T47D (cell line): ENCODE results near the gene ANG.
A peak's percentile ranks its signal among the peaks of the same experiment; 100 is the strongest.
"Not testable (repeated sequence)": the region's sequence is repeated elsewhere in the genome, so short reads cannot be mapped to it uniquely, and the experiment has no call there.

ENCODE experiments used
- DNase-seq, 2 experiments: peaks; one replicate each; pipeline versions ENCODE4 v3.0.0 to v3.0.0-alpha.2; 2011 to 2012; ENCODE audit warnings: low read depth in 1 of 2, low spot score in 1 of 2
- JUND ChIP-seq: IDR thresholded peaks from 2 replicates; pipeline ENCODE4 v1.6.1; 2012; ENCODE audit warnings: low read depth
- in situ Hi-C: cut with HindIII; loops from 2 replicates; pipeline ENCODE4 v1.10.0; 2016; ENCODE audit warnings: low sequenced_read_pairs, low pct_unique_long_range_greater_than_20kb

Gene ANG

DNA sequence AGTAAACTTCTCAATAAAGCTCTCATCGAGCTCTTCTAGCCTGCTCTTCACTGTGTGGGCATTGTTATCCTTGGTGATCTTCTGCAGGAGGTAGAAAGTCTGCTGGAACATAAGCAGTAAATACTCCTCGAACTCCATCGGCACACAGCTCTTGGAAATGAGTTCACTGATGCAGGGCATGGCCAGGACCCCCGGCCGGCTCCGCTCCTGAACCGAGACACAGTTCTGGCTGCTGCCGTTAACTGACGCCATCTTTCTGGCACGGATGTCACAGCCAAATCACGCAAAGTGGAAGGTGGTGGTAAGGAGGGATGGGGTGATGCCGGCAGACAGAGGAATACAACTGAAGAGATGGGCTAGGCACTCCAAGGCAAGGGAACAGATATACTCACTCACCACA is 33.5 kb downstream of the ANG start:
- no peak for DNase-seq
- in situ Hi-C loops = no loop called here
- TF ChIP-seq JUND = no peak

DNA sequence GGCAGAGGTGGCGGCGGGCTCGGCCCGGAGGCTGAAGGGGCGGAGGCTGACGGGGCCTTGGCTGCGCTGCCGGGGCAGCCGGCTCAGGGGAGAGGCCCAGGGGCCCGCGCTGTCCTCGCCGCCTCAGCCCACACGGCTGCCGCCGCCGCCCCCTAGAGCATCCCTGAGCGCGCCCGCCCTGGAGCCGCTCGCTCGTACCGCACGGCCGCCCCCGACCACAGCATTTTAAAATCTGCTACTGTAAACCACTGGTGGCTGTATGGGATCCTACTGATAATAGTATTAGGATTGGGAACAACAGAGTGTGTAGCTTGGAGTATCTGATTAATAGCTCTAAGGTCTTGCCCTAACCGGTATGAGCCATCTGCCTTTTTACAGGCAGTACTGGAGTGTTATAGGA is 34.9 kb downstream of the ANG start:
- in situ Hi-C loops = no loop called here
- TF ChIP-seq JUND = no peak
- DNase-seq = no peak

DNA sequence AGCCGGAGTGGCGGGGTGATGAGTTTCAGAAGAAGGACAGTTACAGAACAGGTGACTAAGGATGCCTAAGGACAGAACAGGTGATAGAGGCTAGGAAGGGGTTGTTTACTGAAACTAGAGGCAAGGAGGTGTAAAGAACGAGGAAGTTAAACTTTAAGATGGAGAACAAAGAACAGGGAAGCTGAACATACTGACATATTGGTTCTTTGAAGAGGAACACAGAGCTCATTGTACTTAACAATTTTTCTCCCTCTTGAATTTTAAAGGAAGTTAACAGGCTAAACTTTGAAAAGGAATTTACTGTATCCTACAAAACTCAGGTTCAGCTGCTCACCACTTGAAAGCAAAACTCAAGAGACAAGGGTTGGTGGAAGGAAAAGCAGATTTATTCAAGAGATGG is 37.6 kb downstream of the ANG start:
- in situ Hi-C loops, DNase-seq: not testable (repeated sequence)

DNA sequence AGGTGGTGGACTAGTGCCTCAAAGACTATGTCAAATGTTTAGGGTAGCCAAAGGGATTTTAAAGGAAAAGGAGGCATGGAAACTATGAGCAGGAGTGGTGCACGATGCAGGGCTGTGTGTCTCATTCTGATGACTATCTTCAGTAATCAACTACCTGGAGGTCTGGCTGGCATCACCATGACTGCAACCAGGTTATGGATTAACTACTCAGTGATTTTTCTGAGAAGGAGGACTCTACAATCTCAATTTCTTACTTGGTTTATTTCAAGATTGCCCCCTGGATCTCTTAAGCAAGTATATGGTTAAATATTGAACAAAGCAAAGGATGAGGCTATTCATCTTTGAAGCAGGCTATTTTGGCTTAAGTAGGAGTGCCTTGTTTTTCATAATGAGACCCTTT is 38.0 kb downstream of the ANG start:
- no peak for DNase-seq
- in situ Hi-C loops = no loop called here
- no peak for TF ChIP-seq JUND

DNA sequence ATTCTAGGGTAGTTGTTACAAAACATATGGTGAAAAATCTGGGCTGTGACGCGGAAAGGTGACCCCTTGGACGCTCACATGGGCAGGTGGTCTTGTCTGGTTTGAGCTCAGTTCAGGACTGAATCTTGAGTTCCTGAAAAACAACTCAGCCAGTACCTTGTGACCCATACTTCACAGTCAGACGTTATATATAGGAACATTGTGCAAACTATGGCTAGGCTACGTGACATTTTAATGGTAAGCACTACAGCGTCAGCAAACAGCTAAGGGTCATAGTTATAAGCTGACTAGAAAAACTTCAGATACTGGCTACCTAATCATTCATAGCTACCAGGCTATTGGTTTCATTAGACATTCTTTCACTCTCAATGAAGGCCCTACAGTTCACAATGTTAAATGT is 42.3 kb downstream of the ANG start:
- in situ Hi-C loops = no loop called here
- DNase-seq = no peak
- no peak for TF ChIP-seq JUND

DNA sequence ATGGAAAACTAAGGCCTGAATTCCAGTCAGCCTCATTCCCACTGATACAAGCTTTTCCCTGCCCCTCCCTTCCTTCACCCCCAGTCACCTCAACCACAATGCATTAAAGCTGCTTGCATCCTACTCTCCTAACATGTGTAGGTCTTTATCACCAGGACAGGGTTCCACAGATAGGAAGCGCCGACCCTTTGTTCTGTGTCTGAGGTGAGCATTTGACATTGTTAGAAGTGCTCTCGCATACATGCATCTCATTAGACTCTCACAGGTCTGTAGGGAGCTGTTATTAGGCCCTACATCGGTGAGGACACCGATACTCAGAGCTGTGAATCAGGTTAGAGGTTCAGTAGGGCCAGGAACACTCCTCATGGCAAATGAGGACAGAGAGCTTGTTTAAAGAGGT is 43.9 kb downstream of the ANG start:
- DNase-seq = no peak
- in situ Hi-C loops = no loop called here
- no peak for TF ChIP-seq JUND

DNA sequence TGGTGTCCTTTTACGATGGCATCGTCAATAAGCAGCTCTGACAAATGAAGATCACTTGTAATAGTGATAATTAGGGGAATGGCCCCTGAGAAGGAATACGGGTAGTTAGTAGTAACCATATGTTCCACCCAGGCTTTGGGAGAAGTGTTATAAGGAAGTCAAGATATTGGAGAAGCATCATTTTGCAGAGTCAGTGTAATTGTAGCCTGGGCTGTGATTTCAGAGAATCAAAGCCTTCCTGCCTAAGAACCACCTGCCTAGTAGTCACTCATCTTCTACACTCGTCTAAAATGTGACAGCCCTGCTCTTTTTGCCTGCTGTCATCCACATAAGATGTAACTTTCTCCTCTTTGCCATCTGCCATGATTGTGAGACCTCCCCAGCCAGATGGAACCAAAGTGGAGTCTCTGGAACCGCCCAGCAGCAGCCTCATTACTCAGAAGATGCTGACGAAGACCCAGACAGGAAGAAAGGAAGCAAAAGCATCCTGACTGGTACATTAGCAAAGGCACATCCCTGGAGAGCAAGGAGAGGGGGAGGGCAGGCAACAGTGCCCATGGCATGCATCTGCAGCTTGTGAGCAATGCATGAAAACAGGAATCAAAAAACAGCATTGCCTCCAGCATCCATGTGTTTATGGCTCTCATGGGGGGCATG is 44.5 kb downstream of the ANG start:
- in situ Hi-C loops = no loop called here
- DNase-seq = no peak
- no peak for TF ChIP-seq JUND

DNA sequence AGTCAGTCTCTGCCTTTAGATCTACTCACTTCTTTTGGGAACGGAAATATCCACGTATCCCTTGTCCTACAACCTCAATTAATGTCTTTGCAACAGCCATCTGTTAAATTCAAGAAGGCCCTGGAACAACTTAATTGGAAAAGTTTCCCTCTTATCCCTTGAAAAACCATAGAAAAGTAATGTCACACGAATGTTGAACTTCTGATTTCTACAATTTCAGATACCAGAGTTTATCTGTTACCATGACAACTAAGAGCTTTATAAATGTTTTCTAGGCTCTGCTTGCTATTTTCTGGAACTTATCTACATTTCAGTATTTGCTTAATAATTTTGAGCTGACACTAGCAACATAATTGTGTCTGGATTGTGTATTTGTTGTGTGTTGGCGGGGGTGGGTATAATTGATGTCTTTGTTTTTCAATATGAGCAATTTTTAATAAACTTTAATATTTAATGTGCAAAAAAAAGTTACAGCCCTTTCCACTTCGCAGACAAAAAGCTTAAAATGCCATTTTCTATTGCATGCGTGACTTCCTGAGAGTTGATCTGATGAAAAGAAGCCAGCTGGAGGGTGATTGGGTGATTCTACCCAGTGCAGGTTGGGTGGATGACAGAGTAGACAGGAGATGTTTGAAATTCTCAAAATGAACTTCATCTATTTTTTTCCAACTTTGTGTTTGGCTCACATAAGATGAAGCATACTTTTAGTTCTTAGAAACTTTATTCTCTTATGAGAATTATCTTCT is 45.3 kb downstream of the ANG start:
- no peak for DNase-seq
- in situ Hi-C loops = no loop called here
- no peak for TF ChIP-seq JUND

DNA sequence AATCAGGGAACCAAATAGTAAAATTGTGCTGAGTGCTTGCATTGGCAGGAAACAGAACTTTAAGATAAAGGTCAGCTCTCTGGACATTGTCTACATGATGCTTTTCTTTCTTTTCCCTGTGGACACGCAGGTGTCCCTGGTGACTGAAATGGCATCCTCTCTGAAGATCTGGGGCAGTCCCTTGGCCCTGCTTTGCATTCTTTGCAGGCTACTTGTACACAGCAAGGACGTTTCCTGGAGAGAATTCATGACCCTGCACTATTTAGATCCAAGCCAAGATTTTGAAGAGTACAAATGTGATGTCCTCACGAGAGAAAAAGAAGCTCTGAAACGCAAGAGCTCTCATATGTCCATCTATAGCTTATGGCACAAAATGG is 45.9 kb downstream of the ANG start:
- in situ Hi-C loops = no loop called here
- no peak for TF ChIP-seq JUND

DNA sequence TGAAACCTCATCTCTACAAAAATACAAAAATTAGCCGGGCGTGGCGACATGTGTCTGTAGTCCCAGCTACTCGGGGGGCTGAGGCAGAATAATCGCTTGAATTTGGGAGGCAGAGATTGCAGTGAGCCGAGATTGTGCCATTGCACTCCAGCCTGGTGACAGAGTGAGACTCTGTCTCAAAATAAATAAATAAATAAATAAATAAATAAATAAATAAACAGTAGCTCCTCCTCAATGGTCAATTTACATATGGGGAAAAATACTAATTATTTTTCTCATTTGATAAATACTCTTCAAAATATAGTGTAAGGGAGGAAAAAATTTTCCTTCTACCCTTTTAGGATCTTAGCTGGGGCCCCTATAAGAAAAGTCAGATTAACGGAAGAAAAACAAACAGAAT is 49.7 kb downstream of the ANG start:
- in situ Hi-C loops, DNase-seq: not testable (repeated sequence)

More for the DNA sequence above, 45.9 kb downstream of the ANG start:
- no peak for DNase-seq

DNA sequence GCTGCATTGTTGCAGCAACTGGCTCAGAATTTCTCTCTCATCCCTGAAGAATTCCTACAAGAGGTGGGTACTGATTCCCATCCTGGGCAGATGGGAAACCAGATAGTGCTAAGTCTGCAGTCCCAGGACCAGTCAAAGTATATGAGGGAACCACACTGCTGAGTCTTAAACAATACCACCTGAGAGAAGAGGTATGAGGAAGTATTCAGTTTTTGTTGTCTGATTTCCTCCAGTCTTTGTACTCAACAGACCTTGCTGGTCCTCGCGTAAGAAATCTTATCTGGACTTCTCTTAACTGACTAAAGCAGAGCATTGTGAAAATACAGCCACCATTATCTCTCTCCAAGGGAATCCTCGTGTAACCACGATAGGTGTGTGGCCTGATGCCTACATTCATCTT is 53.6 kb downstream of the ANG start:
- DNase-seq = no peak
- no peak for TF ChIP-seq JUND

DNA sequence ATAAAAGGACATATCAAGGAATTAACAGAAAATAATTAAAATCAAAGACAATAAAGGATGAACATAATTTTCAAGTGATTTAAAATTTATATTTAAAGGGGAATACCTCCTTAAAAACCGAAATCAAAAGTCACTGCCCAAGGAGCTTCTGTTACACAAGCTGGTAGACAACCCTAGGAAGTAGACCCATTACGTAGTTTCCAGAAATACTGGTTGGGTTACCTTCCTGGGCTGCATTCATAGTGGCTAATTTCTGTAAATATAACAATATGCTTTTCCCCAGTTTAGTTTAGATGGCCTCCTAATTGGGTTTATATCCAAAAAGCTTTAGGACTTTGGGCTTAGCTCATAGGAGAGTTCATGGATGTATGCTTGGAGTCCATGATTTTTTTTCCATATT is 55.0 kb downstream of the ANG start:
- in situ Hi-C loops = no loop called here
- TF ChIP-seq JUND = no peak
- DNase-seq = peak; percentile 14 to 80

More for the DNA sequence above, 53.6 kb downstream of the ANG start:
- in situ Hi-C loops = no loop called here
